Gastroesophageal sphincter (tissue), 3 donors: ENCODE measurements around the gene RNF187.
A peak's percentile ranks its signal among the peaks of the same experiment; 100 is the strongest.

Experiments used
- CTCF ChIP-seq, 4 experiments: fragments of 200-600 bp in 2 of 4; fragments of 450-650 bp in 2 of 4; sonication (generic) in 1 of 4; IDR thresholded peaks; one replicate each; pipeline ENCODE4 v1.5.1; 2017 to 2019; ENCODE audit warnings: antibody characterized with exemption in 4 of 4, mild to moderate bottlenecking in 2 of 4, moderate library complexity in 2 of 4
- EP300 ChIP-seq: sonication (generic); formaldehyde crosslinking; IDR thresholded peaks from one replicate; pipeline ENCODE4 v1.6.1; 2017; ENCODE audit warnings: antibody characterized with exemption, mild to moderate bottlenecking
- POLR2A ChIP-seq, 2 donors: fragments of 450-650 bp; IDR thresholded peaks; one replicate each; pipeline ENCODE4 v1.6.1; 2017; ENCODE audit warnings: antibody characterized with exemption in 2 of 2, mild to moderate bottlenecking in 2 of 2, moderate library complexity in 1 of 2
- POLR2AphosphoS5 ChIP-seq: sonication (generic); formaldehyde crosslinking; IDR thresholded peaks from one replicate; pipeline ENCODE4 v1.6.1; 2017; ENCODE audit warnings: antibody characterized with exemption

GRCh38 chr1:228500901-228501871, 14.0 kb downstream of the RNF187 start:
- TF ChIP-seq EP300 (no peak), POLR2AphosphoS5 (no peak), CTCF (IDR thresholded peaks at IDR 0.05) (peak; percentile 70 to 91 (median 82)), POLR2A (IDR thresholded peaks at IDR 0.05) (no peak)
